HG03565 (cell line): ENCODE measurements around the gene ACTN4.

Experiments used
- ATAC-seq: cut with Tn5 transposase; IDR thresholded peaks from one replicate; pipeline ENCODE4 v1.9.1; 2021; ENCODE audit warnings: mild to moderate bottlenecking, moderate library complexity; ENCODE audit not compliant: unreplicated experiment

Gene ACTN4

GRCh38 chr19:38660724-38661123, 13.3 kb downstream of the ACTN4 start:
- no peak for ATAC-seq

GRCh38 chr19:38661136-38661535, 13.7 kb downstream of the ACTN4 start:
- no peak for ATAC-seq

DNA sequence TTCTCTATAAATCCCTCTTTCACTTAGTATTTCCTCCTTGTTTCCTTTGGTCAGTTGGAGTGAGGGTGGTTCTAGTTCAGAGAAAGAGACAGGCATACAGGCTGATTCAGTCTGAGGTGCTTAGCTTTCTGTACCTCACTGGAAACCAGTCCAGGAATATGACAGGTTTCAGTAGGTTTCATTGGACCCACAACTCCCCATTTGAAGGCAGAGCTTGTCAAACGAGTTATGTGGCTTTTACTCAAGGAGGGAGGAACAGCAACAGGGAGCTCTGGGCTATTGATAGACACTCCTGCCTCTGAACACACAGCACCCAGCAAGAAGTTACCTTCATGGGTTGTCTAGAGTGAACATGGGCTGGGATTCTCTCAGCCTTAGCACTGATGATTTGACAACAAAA, 14.5 kb downstream of the ACTN4 start:
- ATAC-seq = no peak

DNA sequence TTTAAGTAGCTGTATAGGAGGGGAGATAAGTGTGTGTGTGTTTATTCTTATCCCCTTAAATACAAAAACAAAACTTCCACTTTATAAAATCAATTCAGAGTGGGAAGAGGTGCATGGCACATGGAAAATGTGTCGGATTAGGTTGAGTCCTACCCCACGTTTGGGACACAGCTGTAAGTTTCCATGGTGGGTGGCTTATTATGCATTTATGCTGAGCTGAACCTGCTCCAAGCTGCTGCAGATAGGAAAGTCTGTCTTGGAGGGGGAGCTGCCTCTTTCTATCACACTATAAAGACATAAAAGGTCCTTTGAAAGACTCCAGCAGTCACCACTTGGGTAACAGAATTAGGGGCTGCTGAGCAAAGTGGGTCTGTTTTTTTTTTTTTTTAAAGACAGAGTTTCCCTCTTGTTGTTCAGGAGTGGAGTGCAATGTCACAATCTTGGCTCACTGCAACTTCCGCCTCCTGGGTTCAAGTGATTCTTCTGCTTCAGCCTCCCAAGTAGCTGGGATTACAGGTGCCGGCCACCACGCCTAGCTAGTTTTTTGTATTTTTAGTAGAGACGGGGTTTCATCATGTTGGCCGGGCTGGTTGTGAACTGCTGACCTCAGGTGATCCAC, 15.2 kb downstream of the ACTN4 start:
- no peak for ATAC-seq

GRCh38 chr19:38663156-38663651, 15.8 kb downstream of the ACTN4 start:
- no peak for ATAC-seq

DNA sequence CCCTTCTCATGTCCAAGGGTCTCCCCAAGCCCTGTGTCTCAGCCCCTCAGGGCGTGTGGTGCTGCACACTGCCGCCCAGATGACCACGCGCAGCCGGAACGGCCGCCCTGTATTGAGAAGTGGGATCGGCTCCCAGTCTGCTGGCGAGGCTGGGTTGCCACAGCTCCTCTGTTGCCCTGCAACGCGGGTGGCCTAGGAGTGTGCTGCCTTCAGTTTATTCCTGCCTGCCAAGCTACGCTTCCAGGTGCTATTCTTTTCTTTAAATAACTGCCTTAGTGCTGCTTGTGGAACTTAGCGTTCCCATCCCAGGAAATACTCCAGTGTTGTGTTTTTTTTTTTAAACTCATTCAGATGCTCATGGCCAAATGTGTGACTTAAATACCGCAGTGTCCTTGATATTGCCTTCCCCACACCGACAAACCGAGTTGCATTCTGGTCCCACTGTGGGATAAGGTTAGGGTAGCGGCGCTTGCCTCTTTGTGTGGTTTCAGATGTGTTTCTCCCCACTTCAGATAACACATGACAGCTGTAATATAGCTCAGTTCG, 16.6 kb downstream of the ACTN4 start:
- ATAC-seq = no peak

GRCh38 chr19:38664503-38665211, 17.2 kb downstream of the ACTN4 start:
- ATAC-seq = no peak

GRCh38 chr19:38665219-38665931, 17.9 kb downstream of the ACTN4 start:
- no peak for ATAC-seq

DNA sequence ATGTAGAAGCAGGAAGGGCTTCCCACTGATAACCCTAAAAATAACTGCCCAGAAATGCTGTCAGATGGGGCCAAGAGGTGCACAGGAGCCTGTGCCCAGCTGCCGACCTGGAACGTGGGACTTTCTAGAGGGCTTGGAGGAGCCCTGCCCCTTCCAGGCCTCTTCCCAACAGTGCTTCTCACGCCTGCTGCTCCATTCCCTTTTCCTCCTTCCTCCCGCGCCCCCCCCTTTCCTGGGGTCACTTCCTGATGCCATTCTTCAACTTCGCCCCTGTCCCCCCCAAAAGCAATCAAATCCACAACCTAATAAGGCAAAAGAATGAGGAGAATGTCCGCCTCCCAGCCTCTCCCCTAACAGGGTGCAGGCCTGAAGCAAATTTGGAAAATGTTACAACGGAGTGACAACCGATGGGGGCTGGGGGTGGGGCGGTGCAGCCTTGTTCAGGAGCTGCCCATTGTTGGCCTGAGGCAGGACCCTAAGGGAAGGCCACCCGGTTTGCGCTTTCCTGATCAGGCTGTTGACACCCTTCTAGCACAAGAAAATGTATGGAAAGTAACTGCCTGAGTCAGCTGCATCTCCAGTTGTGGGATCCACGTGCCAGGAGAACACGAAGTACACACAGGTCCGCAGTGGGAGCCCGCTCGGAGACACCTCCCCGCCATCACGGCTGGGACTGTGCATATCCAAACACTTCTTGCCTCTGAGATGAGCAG, 18.7 kb downstream of the ACTN4 start:
- no peak for ATAC-seq

- ATAC-seq = no peak
Measured at GRCh38 chr19:38666663-38667511, 19.4 kb downstream of the ACTN4 start.

DNA sequence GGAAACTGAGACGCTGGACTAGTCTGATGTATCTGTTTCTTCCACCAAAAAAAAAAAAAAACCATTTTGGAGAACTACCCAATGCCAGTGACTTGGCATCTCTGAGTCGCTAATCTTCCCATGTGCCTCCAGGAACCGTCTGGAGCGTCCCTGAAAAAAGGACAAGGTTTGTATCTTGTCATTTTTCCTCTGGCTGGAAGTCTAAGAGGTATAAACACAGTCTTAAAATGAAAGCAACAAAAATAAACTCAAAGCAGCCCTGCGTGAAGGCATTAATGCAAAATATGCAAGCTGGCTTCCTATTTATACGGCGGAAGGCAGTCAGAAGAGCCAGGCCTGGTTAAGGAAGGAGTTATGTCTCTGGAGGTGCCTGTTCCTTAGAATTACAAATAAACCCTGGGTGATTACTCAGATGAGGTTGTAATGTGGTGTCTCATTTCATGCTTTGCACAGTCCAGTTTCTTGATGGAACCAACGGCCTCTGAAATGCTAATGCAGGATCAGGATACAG, 20.3 kb downstream of the ACTN4 start:
- no peak for ATAC-seq

DNA sequence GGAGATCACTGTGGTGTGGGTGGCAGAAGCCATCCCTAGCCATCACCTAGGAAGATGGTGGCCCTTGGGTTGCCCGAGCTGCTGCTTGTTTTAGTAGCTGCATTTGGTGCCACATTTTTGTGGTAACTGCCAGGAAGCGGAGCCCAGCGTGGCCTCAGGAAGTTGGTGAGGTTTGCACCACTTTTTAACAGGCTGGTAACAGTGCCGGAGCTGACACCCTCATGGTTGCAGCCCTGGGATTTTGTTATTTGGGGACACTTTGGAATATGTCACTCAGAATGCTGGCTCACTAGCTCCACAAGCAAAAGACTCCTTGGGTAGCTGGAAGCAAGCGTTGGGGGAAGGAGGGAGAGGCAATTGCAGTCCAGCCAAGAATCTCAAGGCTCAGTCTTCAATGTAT, 22.1 kb downstream of the ACTN4 start:
- no peak for ATAC-seq

DNA sequence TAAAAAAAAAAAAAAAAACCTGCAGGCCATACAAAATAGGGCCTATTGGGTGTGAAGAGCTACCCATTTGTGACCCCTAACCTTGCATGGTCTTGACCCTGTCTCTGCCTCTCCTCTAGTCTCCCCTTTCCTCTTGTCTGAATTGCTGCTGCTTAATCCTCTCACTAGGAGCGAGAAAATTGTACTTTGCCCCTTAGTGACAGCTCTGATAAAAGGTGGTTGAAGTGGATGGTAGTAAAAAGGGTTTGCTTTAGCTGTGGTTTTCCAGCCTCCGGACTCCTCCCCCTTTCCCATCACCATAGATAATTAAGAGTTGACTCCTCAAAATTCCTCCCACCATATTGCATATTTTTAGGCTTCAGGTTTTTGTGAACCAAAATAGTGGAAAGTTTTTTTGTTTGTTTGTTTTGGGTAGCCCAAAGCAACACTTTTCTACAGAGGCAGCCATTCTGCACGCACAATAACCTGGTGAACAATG, 23.5 kb downstream of the ACTN4 start:
- ATAC-seq = no peak

DNA sequence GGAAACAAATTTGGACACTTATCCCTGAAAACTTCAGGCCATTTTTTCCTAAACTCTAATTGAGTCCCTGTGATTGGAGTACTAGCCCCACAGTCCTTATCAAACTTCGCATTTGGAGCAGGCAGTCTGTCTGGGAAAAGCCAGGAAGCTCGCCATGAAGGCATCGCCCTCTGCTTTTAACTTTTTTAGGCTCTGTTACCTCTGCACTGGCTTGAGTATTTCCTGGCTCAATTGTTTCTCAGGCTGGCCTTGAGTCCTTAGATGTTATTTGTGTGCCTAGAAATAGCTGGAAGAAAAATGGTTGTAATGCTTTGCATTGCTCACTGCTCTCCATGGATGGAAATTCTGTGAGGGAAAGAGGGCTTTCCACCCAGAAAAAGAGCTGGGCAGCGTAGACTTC, 24.2 kb downstream of the ACTN4 start:
- no peak for ATAC-seq

DNA sequence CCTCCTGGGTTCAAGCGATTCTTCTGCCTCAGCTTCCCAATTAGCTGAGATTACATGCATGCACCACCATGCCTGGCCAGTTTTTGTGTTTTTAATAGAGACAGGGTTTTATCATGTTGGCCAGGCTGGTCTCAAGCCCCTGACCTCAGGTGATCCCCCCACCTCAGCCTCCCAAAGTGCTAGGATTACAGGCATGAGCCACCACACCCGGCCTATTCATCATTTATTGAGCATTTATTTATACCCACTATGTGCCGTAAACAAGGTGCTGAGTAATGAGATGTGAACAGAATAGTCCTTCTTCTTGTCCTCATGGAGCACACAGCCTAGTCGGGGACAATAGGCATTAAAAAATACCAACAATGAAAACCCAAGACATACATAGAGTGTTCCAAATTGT, 25.6 kb downstream of the ACTN4 start:
- ATAC-seq = no peak

- no peak for ATAC-seq
Measured at GRCh38 chr19:38674388-38675171, 27.1 kb downstream of the ACTN4 start.

DNA sequence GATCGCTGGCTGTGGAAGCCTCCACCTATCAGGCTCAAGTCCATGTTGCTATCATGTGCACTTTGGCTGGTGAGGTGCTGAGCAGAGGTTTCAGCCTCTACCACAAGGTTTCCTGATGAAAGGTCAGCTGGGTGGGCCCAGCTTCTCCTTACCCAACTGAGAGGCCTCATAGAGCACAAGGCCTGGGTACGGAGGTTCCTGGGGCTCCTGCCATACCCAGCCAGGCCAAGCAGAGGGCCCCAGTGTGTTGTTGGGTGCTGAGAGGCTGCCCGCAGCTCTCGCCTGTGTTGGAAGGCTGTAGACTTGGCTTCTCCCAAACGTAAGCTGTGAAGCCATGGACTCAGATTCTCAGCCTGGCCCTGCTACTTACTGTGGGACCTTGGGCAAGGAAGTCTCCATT, 28.2 kb downstream of the ACTN4 start:
- ATAC-seq = no peak

DNA sequence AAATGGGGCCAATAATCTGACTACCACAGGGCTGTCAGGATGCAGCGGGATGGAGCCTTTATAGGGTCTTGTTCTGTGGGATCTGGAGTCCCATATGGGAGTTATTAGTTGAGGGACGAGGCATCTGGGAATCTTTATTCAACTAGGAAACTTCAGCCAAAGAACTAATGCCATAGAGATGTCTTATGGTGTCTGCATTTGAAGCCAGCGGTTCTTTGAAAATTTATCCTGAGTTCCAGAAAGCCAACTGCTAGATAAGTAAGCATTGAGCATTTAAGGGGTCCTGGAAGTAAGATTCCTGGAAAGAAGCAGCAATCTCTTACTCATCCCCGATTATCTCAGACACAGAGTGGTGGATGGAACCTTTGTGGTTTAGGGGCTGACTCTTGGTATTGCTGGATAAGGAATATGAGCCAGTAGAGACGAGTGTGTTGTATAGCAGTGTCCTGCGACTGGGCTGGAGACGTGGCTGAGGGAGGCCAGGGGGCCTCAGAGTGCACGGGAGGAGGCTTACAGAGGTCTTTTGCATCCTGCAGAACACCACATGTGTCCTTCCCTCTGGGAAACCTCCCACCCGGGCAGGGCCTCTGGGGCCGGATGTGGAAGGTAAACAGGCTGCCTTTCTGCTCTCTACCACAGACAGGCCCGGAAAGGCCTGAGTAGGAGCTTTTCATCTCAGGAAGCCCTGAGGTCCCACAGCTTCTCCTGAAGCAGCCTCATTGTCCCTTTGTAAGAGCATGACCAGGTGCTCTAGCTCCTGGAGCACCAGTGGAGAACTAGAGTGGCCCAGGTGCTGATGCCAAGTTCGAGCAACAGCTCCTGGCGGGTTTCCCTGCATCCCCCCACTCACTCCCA, 28.8 kb downstream of the ACTN4 start:
- ATAC-seq = no peak
